ENCODE results near the gene RBMS1. TPM values are rescaled to one million over a fixed set of nuclear protein-coding genes. Genes with fewer than 3 reads are reported as not detected.

Gene RBMS1
- total and polyA plus RNA-seq, 4 experiments from 2014 or later = 101 to 131 (median 112) TPM

- Histone ChIP-seq H3K36me3 (ENCODE audit: insufficient read depth, low read length) (no peaks in the 10 kb centered on the region), H3K9me3 (ENCODE audit: control insufficient read depth in 1 of 2, low read length in 2 of 2) (no peaks in the 10 kb centered on the region), H3K4me3 (ENCODE audit: low read length in 2 of 2) (no peak overlapping the region), H3K4me1 (ENCODE audit: insufficient read depth, low read length) (peaks cover 58% of the 10 kb centered on the region), H3K27ac (ENCODE audit: low read depth, low read length) (no peak overlapping the region), H3K27me3 (ENCODE audit: insufficient read depth, low read length) (no peaks in the 10 kb centered on the region)
- Mint-ChIP-seq H3K4me3 (peak overlapping the region in 4 of 8 donors; percentile 17 to 71 (median 42)), H3K4me1 (peaks cover 47 to 79% (median 62%) of the 10 kb centered on the region in 4 donors), H3K27me3 (no peaks in the 10 kb centered on the region), H3K27ac (peak overlapping the region in 6 of 7 donors; percentile 17 to 91 (median 76)), H3K36me3 (peaks cover 6 to 13% of the 10 kb centered on the region in 2 donors), H3K9me3 (peaks cover 0 to 1% (median 0%) of the 10 kb centered on the region in 8 donors)
- POLR2A ChIA-PET (ENCODE audit: partially characterized antibody) = interaction anchor here (1.2 to 1.5 kb wide), 3 partner anchors 13 to 50 kb away, joined by 3 to 7 read pairs (median 4); partner anchors contain the start of gene RBMS1
- intact Hi-C loops (cut with micrococcal nuclease) = no loop called here
- no peak for DNase-seq
- CTCF ChIA-PET (ENCODE audit: partially characterized antibody) = interaction anchor here (1.3 to 1.4 kb wide), 2 partner anchors 47 to 51 kb away, joined by 3 to 4 read pairs; no protein-coding TSS in a partner anchor
Observed at GRCh38 chr2:160479269-160479668, 14.3 kb downstream of the RBMS1 start.

GRCh38 chr2:160478660-160479059 is 14.9 kb downstream of the RBMS1 start:
- H3K36me3 ChIP-seq (ENCODE audit: insufficient read depth, low read length) = no peaks in the 10 kb centered on the region
- no peaks in the 10 kb centered on the region for H3K27me3 Mint-ChIP-seq
- POLR2A ChIA-PET (ENCODE audit: partially characterized antibody) = interaction anchor here (1.2 to 1.5 kb wide), 3 partner anchors 13 to 49 kb away, joined by 3 to 7 read pairs (median 4); partner anchors contain the start of gene RBMS1
- peaks cover 6 to 13% of the 10 kb centered on the region in 2 donors for H3K36me3 Mint-ChIP-seq
- no peak for DNase-seq
- peak overlapping the region in 2 of 8 donors; percentile 17 to 52 for H3K4me3 Mint-ChIP-seq
- H3K9me3 ChIP-seq (ENCODE audit: control insufficient read depth in 1 of 2, low read length in 2 of 2) = no peaks in the 10 kb centered on the region
- H3K27ac Mint-ChIP-seq = peak overlapping the region; percentile 17 to 59 (median 43)
- H3K27ac ChIP-seq (ENCODE audit: low read depth, low read length) = no peak overlapping the region
- H3K4me1 ChIP-seq (ENCODE audit: insufficient read depth, low read length) = peaks cover 60% of the 10 kb centered on the region
- intact Hi-C loops (cut with micrococcal nuclease) = no loop called here
- no peaks in the 10 kb centered on the region for H3K27me3 ChIP-seq (ENCODE audit: insufficient read depth, low read length)
- H3K9me3 Mint-ChIP-seq = peaks cover 0 to 1% (median 0%) of the 10 kb centered on the region in 8 donors
- H3K4me3 ChIP-seq (ENCODE audit: low read length in 2 of 2) = no peak overlapping the region
- CTCF ChIA-PET (ENCODE audit: partially characterized antibody) = interaction anchor here (1.3 to 1.4 kb wide), 2 partner anchors 47 to 50 kb away, joined by 3 to 4 read pairs; no protein-coding TSS in a partner anchor
- H3K4me1 Mint-ChIP-seq = peaks cover 48 to 80% (median 61%) of the 10 kb centered on the region in 4 donors

GRCh38 chr2:160477032-160477431 is 16.6 kb downstream of the RBMS1 start:
- H3K9me3 Mint-ChIP-seq = peaks cover 0 to 1% (median 0%) of the 10 kb centered on the region in 8 donors
- H3K27me3 Mint-ChIP-seq = no peaks in the 10 kb centered on the region
- Histone ChIP-seq H3K4me1 (ENCODE audit: insufficient read depth, low read length) (peaks cover 60% of the 10 kb centered on the region), H3K9me3 (ENCODE audit: control insufficient read depth in 1 of 2, low read length in 2 of 2) (no peaks in the 10 kb centered on the region), H3K27me3 (ENCODE audit: insufficient read depth, low read length) (no peaks in the 10 kb centered on the region), H3K4me3 (ENCODE audit: low read length in 2 of 2) (no peak overlapping the region), H3K36me3 (ENCODE audit: insufficient read depth, low read length) (no peaks in the 10 kb centered on the region), H3K27ac (ENCODE audit: low read depth, low read length) (no peak overlapping the region)
- H3K4me3 Mint-ChIP-seq = peak overlapping the region in 2 of 8 donors; percentile 29 to 30
- peaks cover 51 to 82% (median 64%) of the 10 kb centered on the region in 4 donors for H3K4me1 Mint-ChIP-seq
- CTCF ChIA-PET (ENCODE audit: partially characterized antibody) = interaction anchor here (1.5 kb wide), 1 partner anchor 48 kb away, joined by 3 read pairs; no protein-coding TSS in a partner anchor
- POLR2A ChIA-PET (ENCODE audit: partially characterized antibody) = interaction anchor here (1.2 kb wide), 1 partner anchor 9 kb away, joined by 3 read pairs; no protein-coding TSS in a partner anchor
- peak overlapping the region in 3 of 7 donors; percentile 15 to 78 (median 46) for H3K27ac Mint-ChIP-seq
- intact Hi-C loops (cut with micrococcal nuclease) = no loop called here
- DNase-seq = no peak
- H3K36me3 Mint-ChIP-seq = peaks cover 6 to 13% of the 10 kb centered on the region in 2 donors

- ChIA-PET POLR2A (ENCODE audit: partially characterized antibody) (interaction anchor here (1.1 kb wide), 1 partner anchor 14 kb away, joined by 4 read pairs; no protein-coding TSS in a partner anchor), CTCF (ENCODE audit: partially characterized antibody) (no interaction called here)
- intact Hi-C loops (cut with micrococcal nuclease) = no loop called here
- no peaks in the 10 kb centered on the region for H3K36me3 ChIP-seq (ENCODE audit: insufficient read depth, low read length)
- peaks cover 54 to 81% (median 66%) of the 10 kb centered on the region in 4 donors for H3K4me1 Mint-ChIP-seq
- peaks cover 6 to 13% of the 10 kb centered on the region in 2 donors for H3K36me3 Mint-ChIP-seq
- peaks cover 0 to 1% (median 0%) of the 10 kb centered on the region in 8 donors for H3K9me3 Mint-ChIP-seq
- DNase-seq = no peak
- no peaks in the 10 kb centered on the region for H3K9me3 ChIP-seq (ENCODE audit: control insufficient read depth in 1 of 2, low read length in 2 of 2)
- H3K27ac ChIP-seq (ENCODE audit: low read depth, low read length) = no peak overlapping the region
- peak overlapping the region in 5 of 8 donors; percentile 60 to 83 (median 79) for H3K4me3 Mint-ChIP-seq
- peak overlapping the region; percentile 47 to 96 (median 88) for H3K27ac Mint-ChIP-seq
- H3K27me3 Mint-ChIP-seq = no peaks in the 10 kb centered on the region
- no peaks in the 10 kb centered on the region for H3K27me3 ChIP-seq (ENCODE audit: insufficient read depth, low read length)
- H3K4me1 ChIP-seq (ENCODE audit: insufficient read depth, low read length) = peaks cover 58% of the 10 kb centered on the region
- no peak overlapping the region for H3K4me3 ChIP-seq (ENCODE audit: low read length in 2 of 2)
Observed at GRCh38 chr2:160474891-160475787, 18.5 kb downstream of the RBMS1 start.

GRCh38 chr2:160474319-160474645 is 19.3 kb downstream of the RBMS1 start:
- Mint-ChIP-seq H3K4me1 (peaks cover 56 to 82% (median 70%) of the 10 kb centered on the region in 4 donors), H3K27ac (peak overlapping the region; percentile 48 to 96 (median 88))

GRCh38 chr2:160473468-160474318 is 19.9 kb downstream of the RBMS1 start:
- Histone ChIP-seq H3K4me3 (ENCODE audit: low read length in 2 of 2) (peak overlapping the region in 1 of 2 donors; percentile 17), H3K27ac (ENCODE audit: low read depth, low read length) (peak overlapping the region; percentile 50), H3K27me3 (ENCODE audit: insufficient read depth, low read length) (no peaks in the 10 kb centered on the region), H3K9me3 (ENCODE audit: control insufficient read depth in 1 of 2, low read length in 2 of 2) (no peaks in the 10 kb centered on the region), H3K36me3 (ENCODE audit: insufficient read depth, low read length) (no peaks in the 10 kb centered on the region), H3K4me1 (ENCODE audit: insufficient read depth, low read length) (peaks cover 59% of the 10 kb centered on the region)
- intact Hi-C loops (cut with micrococcal nuclease) = no loop called here
- Mint-ChIP-seq H3K4me3 (peak overlapping the region in 7 of 8 donors; percentile 37 to 83 (median 72)), H3K27ac (peak overlapping the region; percentile 48 to 96 (median 88)), H3K9me3 (peaks cover 0 to 1% (median 0%) of the 10 kb centered on the region in 8 donors), H3K4me1 (peaks cover 54 to 82% (median 69%) of the 10 kb centered on the region in 4 donors), H3K27me3 (no peaks in the 10 kb centered on the region), H3K36me3 (peaks cover 6 to 10% of the 10 kb centered on the region in 2 donors)
- ChIA-PET POLR2A (ENCODE audit: partially characterized antibody) (interaction anchor here (0.9 to 1.5 kb wide), 5 partner anchors 9 to 66 kb away, joined by 3 to 7 read pairs (median 3); no protein-coding TSS in a partner anchor), CTCF (ENCODE audit: partially characterized antibody) (interaction anchor here (1.3 to 1.6 kb wide), 2 partner anchors 17 to 44 kb away, joined by 3 to 5 read pairs; no protein-coding TSS in a partner anchor)
- peak in 3 of 5 donors; percentile 34 to 48 (median 39) for DNase-seq

More at GRCh38 chr2:160474319-160474645, 19.3 kb downstream of the RBMS1 start:
- peak in 4 of 5 donors; percentile 42 to 63 (median 58) for DNase-seq
- Histone ChIP-seq H3K27ac (ENCODE audit: low read depth, low read length) (peak overlapping the region; percentile 50), H3K9me3 (ENCODE audit: control insufficient read depth in 1 of 2, low read length in 2 of 2) (no peaks in the 10 kb centered on the region), H3K4me1 (ENCODE audit: insufficient read depth, low read length) (peaks cover 60% of the 10 kb centered on the region), H3K4me3 (ENCODE audit: low read length in 2 of 2) (peak overlapping the region in 1 of 2 donors; percentile 17), H3K27me3 (ENCODE audit: insufficient read depth, low read length) (no peaks in the 10 kb centered on the region), H3K36me3 (ENCODE audit: insufficient read depth, low read length) (no peaks in the 10 kb centered on the region)
- CTCF ChIA-PET (ENCODE audit: partially characterized antibody) = interaction anchor here (1.3 kb wide), 1 partner anchor 17 kb away, joined by 3 read pairs; no protein-coding TSS in a partner anchor
- Mint-ChIP-seq H3K36me3 (peaks cover 6 to 10% of the 10 kb centered on the region in 2 donors), H3K27me3 (no peaks in the 10 kb centered on the region), H3K4me3 (peak overlapping the region; percentile 37 to 83 (median 70)), H3K9me3 (peaks cover 0 to 1% (median 0%) of the 10 kb centered on the region in 8 donors)
- POLR2A ChIA-PET (ENCODE audit: partially characterized antibody) = interaction anchor here (0.9 to 1.2 kb wide), 4 partner anchors 15 to 67 kb away, joined by 3 to 4 read pairs (median 3); no protein-coding TSS in a partner anchor
- intact Hi-C loops (cut with micrococcal nuclease) = no loop called here
